ENCODE data around the gene CACNA1C. TPM values are rescaled to one million over a fixed set of nuclear protein-coding genes. Genes with fewer than 3 reads are reported as not detected.

Gene CACNA1C
- total RNA-seq, 4 donors from 2014 or later: 5.2 to 12.9 (median 6.3) TPM

DNA sequence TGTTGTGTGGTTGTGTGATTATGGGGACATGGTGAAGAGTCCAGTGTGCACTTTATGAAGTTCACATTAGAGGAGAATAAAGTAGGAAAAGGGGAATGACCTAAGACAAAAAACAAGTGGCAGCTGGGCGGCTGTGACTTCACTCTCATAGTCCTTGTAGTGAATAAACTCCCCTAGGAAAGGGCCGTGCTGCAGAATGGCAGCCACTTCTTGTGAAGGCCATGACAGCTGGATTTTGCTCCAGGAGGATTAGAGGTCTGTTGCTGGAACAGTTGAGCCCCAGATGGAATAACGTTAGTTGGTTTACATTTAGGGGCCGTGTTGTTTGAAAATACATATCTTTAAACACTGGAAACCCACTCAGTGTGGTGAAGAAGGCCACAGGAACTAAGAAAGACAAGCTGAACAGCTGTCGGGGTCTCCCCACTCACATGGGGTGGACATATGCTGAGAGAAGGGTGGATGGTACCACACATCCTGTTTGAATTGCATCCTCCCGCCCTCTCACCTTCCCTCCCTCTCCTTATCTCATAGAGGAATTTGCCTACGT lies 276.9 kb downstream of the CACNA1C start:
- DNase-seq (ENCODE audit: low spot score in 2 of 2): no peak
- Histone ChIP-seq H3K9me3 (no peaks in the 10 kb centered on the region), H3K36me3 (no peaks in the 10 kb centered on the region), H3K4me3 (no peak overlapping the region), H3K27me3 (no peaks in the 10 kb centered on the region), H3K27ac (no peak overlapping the region), H3K4me1 (no peaks in the 10 kb centered on the region)
- WGBS, 2 donors: 72 to 89% methylated on average over 7 of the region's 7 CpGs
- TF ChIP-seq POLR2A (IDR thresholded peaks at IDR 0.05) (no peak), CTCF (IDR thresholded peaks at IDR 0.05) (no peak), EP300 (IDR thresholded peaks at IDR 0.05) (no peak)

DNA sequence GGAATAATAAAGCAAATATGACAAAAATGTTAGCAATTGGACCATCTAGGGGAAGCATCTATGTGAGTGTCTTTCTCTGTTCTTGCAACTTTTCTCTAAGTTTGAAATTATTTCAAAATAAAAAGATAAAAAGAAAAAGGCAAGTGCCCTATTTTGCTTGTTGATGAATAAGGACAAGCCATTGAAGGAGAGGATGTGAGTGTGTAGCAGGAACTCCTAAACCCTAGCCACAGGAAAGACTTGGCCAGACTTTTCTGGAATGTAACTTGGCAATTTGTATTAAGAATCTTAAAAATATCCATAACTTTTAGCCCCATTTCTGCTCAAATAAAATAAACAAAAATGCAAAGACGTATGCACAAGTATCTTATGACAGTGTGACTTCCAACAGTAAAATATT lies 279.4 kb downstream of the CACNA1C start:
- no peaks in the 10 kb centered on the region for H3K9me3 ChIP-seq
- WGBS, 2 donors: 37 to 48% methylated on average over 1 of the region's 1 CpG
- no peak overlapping the region for H3K27ac ChIP-seq
- DNase-seq (ENCODE audit: low spot score in 2 of 2): no peak
- peaks cover 0 to 13% (median 0%) of the 10 kb centered on the region in 4 donors for H3K4me1 ChIP-seq
- H3K36me3 ChIP-seq: no peaks in the 10 kb centered on the region
- H3K4me3 ChIP-seq: no peak overlapping the region
- no peaks in the 10 kb centered on the region for H3K27me3 ChIP-seq
- TF ChIP-seq EP300 (IDR thresholded peaks at IDR 0.05): no peak
- no peak for TF ChIP-seq CTCF (IDR thresholded peaks at IDR 0.05)

GRCh38 chr12:2332947-2333346 lies 280.2 kb downstream of the CACNA1C start:
- Histone ChIP-seq H3K27ac (no peak overlapping the region), H3K27me3 (no peaks in the 10 kb centered on the region), H3K4me3 (no peak overlapping the region), H3K36me3 (no peaks in the 10 kb centered on the region), H3K4me1 (peaks cover 0 to 13% (median 0%) of the 10 kb centered on the region in 4 donors), H3K9me3 (no peaks in the 10 kb centered on the region)
- TF ChIP-seq EP300 (IDR thresholded peaks at IDR 0.05): no peak
- no peak for TF ChIP-seq POLR2A (IDR thresholded peaks at IDR 0.05)
- TF ChIP-seq CTCF (IDR thresholded peaks at IDR 0.05): no peak
- WGBS, 2 donors: 46 to 59% methylated on average over 7 of the region's 7 CpGs
- no peak for DNase-seq (ENCODE audit: low spot score in 2 of 2)

- WGBS, 2 donors: 54 to 56% methylated on average over 5 to 7 of the region's 7 CpGs
- peaks cover 0 to 13% (median 0%) of the 10 kb centered on the region in 4 donors for H3K4me1 ChIP-seq
- DNase-seq (ENCODE audit: low spot score in 2 of 2): no peak
- H3K27me3 ChIP-seq: no peaks in the 10 kb centered on the region
- H3K36me3 ChIP-seq: no peaks in the 10 kb centered on the region
- H3K27ac ChIP-seq: no peak overlapping the region
- H3K9me3 ChIP-seq: no peaks in the 10 kb centered on the region
- no peak overlapping the region for H3K4me3 ChIP-seq
- TF ChIP-seq POLR2A (IDR thresholded peaks at IDR 0.05) (no peak), EP300 (IDR thresholded peaks at IDR 0.05) (no peak), CTCF (IDR thresholded peaks at IDR 0.05) (no peak)
Measured at GRCh38 chr12:2333491-2334195, 280.9 kb downstream of the CACNA1C start.

DNA sequence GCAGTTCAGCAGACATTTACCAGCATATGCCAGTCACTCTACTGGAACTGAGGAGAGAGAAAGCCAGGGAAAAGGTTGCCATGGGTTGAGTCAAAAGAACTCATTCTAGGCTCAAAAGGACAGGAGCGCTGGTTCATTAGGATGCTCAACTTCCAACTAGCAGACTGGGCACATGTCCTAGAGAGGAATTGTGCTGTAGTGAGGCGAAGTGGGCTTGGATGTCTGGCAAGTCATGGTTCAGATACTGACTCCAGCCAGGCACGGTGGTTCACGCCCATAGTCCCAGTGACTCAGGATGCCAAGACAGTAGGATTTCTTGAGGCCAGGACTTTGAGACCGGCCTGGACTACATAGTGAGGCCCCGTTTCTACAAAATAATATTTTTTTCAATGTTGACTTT lies 281.5 kb downstream of the CACNA1C start:
- Histone ChIP-seq H3K27ac (no peak overlapping the region), H3K9me3 (no peaks in the 10 kb centered on the region), H3K4me3 (no peak overlapping the region), H3K36me3 (no peaks in the 10 kb centered on the region), H3K4me1 (peaks cover 0 to 13% (median 0%) of the 10 kb centered on the region in 4 donors), H3K27me3 (no peaks in the 10 kb centered on the region)
- WGBS, 2 donors: 80 to 93% methylated on average over 6 of the region's 6 CpGs
- TF ChIP-seq CTCF (IDR thresholded peaks at IDR 0.05) (no peak), POLR2A (IDR thresholded peaks at IDR 0.05) (no peak), EP300 (IDR thresholded peaks at IDR 0.05) (no peak)
- no peak for DNase-seq (ENCODE audit: low spot score in 2 of 2)

Data from tibial nerve (tissue), 4 donors.